OCI-LY7 (cell line): ENCODE measurements around the gene LPAR2.

Experiments used
- EZH2phosphoT487 ChIP-seq: fragments of 200-600 bp; sonication (generic); IDR thresholded peaks from 2 replicates; pipeline ENCODE4 v1.6.1; 2018; ENCODE audit warnings: low read depth, borderline replicate concordance, mild to moderate bottlenecking, mixed run types, antibody characterized with exemption, low read length, moderate library complexity, mixed read lengths
- TF ChIP-seq, protein P1 (sequence below): fragments of 200-600 bp; sonication (generic); conservative IDR thresholded peaks from 2 replicates; pipeline ENCODE4 v1.5.1; 2014; ENCODE audit warnings: mild to moderate bottlenecking, antibody characterized with exemption, low read length, moderate library complexity, mixed read lengths

DNA sequence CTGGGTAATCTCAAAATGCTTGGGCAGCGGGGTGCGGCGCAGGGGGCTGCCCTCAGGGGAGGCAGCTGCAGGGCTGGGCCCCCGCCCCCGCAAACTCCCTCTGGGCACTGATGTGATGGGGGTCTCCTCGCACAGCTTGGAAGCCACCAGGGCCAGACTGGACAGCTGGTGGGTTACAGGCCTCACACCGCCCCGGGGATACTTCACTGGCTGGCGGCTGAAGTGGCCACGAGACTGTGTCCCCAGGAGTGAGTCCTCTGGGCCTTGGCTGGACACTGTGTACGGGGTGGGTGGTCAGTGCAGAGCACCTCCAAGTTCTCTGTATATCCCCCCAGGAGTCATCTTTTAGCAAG, 2.0 kb upstream of the LPAR2 start:
- TF ChIP-seq, protein P1, sequence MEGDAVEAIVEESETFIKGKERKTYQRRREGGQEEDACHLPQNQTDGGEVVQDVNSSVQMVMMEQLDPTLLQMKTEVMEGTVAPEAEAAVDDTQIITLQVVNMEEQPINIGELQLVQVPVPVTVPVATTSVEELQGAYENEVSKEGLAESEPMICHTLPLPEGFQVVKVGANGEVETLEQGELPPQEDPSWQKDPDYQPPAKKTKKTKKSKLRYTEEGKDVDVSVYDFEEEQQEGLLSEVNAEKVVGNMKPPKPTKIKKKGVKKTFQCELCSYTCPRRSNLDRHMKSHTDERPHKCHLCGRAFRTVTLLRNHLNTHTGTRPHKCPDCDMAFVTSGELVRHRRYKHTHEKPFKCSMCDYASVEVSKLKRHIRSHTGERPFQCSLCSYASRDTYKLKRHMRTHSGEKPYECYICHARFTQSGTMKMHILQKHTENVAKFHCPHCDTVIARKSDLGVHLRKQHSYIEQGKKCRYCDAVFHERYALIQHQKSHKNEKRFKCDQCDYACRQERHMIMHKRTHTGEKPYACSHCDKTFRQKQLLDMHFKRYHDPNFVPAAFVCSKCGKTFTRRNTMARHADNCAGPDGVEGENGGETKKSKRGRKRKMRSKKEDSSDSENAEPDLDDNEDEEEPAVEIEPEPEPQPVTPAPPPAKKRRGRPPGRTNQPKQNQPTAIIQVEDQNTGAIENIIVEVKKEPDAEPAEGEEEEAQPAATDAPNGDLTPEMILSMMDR = no peak
- no peak for TF ChIP-seq EZH2phosphoT487
